Panc1 (cell line): ENCODE data around the gene VWA7.
"Not testable (repeated sequence)": the region's sequence is repeated elsewhere in the genome, so short reads cannot be mapped to it uniquely, and the experiment has no call there.

Source experiments
- CTCF ChIP-seq: fragments of 450-650 bp; IDR thresholded peaks from 2 replicates; pipeline ENCODE4 v1.5.1; 2017; ENCODE audit warnings: mild to moderate bottlenecking
- POLR2AphosphoS5 ChIP-seq: IDR thresholded peaks from 2 replicates; pipeline ENCODE4 v1.6.1; 2012; ENCODE audit warnings: mild to moderate bottlenecking, low read depth, low read length, moderate library complexity
- REST ChIP-seq, 2 experiments: IDR thresholded peaks; 2 replicates each; pipeline ENCODE4 v1.6.1; 2011 to 2012; ENCODE audit warnings: low read depth in 2 of 2, control low read depth in 1 of 2, low read length in 1 of 2, mild to moderate bottlenecking in 1 of 2, moderate library complexity in 1 of 2; ENCODE audit not compliant: insufficient read depth in 1 of 2
- TCF7L2 ChIP-seq: IDR thresholded peaks from 2 replicates; pipeline ENCODE4 v1.6.1; 2011; ENCODE audit warnings: mild to moderate bottlenecking, low read depth, low read length, inconsistent platforms

GRCh38 chr6:31817133-31817928 is 40.2 kb upstream of the VWA7 start:
- not testable (repeated sequence) for TF ChIP-seq CTCF; POLR2AphosphoS5; REST (IDR thresholded peaks at IDR 0.05; ENCODE audit: insufficient read depth in 1 of 2, low read depth in 2 of 2, low read length in 1 of 2); TCF7L2
